K562 (cell line): ENCODE measurements around the gene SRCIN1. TPM values are rescaled to one million over a fixed set of nuclear protein-coding genes. Genes with fewer than 3 reads are reported as not detected.

Source experiments
- ARID1B ChIP-seq: fragments of 450-650 bp; IDR thresholded peaks from 2 replicates; pipeline ENCODE4 v1.6.1; 2016; ENCODE audit warnings: antibody characterized with exemption, mild to moderate bottlenecking, inconsistent platforms
- CBX5 ChIP-seq: IDR thresholded peaks from 2 replicates; pipeline ENCODE4 v1.6.1; 2014; ENCODE audit warnings: low read depth, borderline replicate concordance
- FOXK2 ChIP-seq, 2 experiments: fragments of 450-650 bp; IDR thresholded peaks in 1 of 2; conservative IDR thresholded peaks in 1 of 2; 2 replicates each; pipeline ENCODE4 v1.6.1; 2016; ENCODE audit warnings: low read depth in 2 of 2, mild to moderate bottlenecking in 1 of 2
- HNRNPLL ChIP-seq: fragments of 200-400 bp; formaldehyde crosslinking; IDR thresholded peaks from 2 replicates; pipeline ENCODE4 v1.6.1; 2017; ENCODE audit warnings: low read length, low read depth, mild to moderate bottlenecking; ENCODE audit not compliant: poor library complexity, severe bottlenecking
- KDM1A ChIP-seq, 2 experiments: fragments of 450-650 bp; IDR thresholded peaks; 2 replicates each; pipeline ENCODE4 v1.6.1; 2016; ENCODE audit warnings: mild to moderate bottlenecking in 2 of 2
- MBD2 ChIP-seq: sonication (generic); IDR thresholded peaks from 2 replicates; pipeline ENCODE4 v1.6.1; 2016; ENCODE audit warnings: low read depth, borderline replicate concordance
- NBN ChIP-seq: fragments of 450-650 bp; IDR thresholded peaks from 2 replicates; pipeline ENCODE4 v1.6.1; 2016; ENCODE audit warnings: low read depth, mild to moderate bottlenecking
- POLR2A ChIP-seq: fragments of 450-650 bp; conservative IDR thresholded peaks from 2 replicates; pipeline ENCODE4 v1.6.1; 2016
- PPARD ChIP-seq: fragments of 250-450 bp; sonication (Bioruptor Pico); IDR thresholded peaks from 2 replicates; pipeline ENCODE4 v1.8.0; 2022; ENCODE audit warnings: inconsistent platforms, mild to moderate bottlenecking, moderate library complexity
- SMARCC2 ChIP-seq: fragments of 450-650 bp; IDR thresholded peaks from 2 replicates; pipeline ENCODE4 v1.6.1; 2017; ENCODE audit warnings: antibody characterized with exemption, moderate library complexity, mild to moderate bottlenecking, low read depth
- TFAM ChIP-seq: fragments of 250-450 bp; sonication (Bioruptor Pico); conservative IDR thresholded peaks from 2 replicates; pipeline ENCODE4 v1.5.0; 2021; ENCODE audit warnings: mild to moderate bottlenecking, moderate library complexity
- ZBTB8A ChIP-seq: fragments of 450-650 bp; IDR thresholded peaks from 2 replicates; pipeline ENCODE4 v1.6.1; 2018; ENCODE audit warnings: mild to moderate bottlenecking, moderate library complexity; ENCODE audit not compliant: partially characterized antibody
- ZNF785 ChIP-seq: fragments of 250-450 bp; sonication (Bioruptor Pico); IDR thresholded peaks from 2 replicates; pipeline ENCODE4 v1.4.0; 2020; ENCODE audit warnings: mild to moderate bottlenecking
- polyA plus RNA-seq, 8 experiments: library from polyadenylated mRNA; depleted of rRNA in 4 of 8; stranded (reverse) in 5 of 8; unstranded in 3 of 8; fragments of >200 nt; fragmentation: Nextera tagmentation in 2 of 8; fragmentation: Illumina TruSeq in 1 of 8; extraction: Ambion mirVana in 2 of 8; extraction: Trizol in 1 of 8; gene quantifications; 2 replicates each; pipeline versions ENCODE4 v1.2.1 to v1.2.3, GENCODE V29; 2011 to 2014; ENCODE audit warnings: inconsistent platforms in 1 of 8, missing spikeins in 1 of 8
- total RNA-seq, 7 experiments: library from RNA; depleted of rRNA in 6 of 7; stranded (reverse); fragments of >200 nt in 6 of 7; fragmentation: Illumina TruSeq in 2 of 7; extraction: Trizol in 2 of 7; gene quantifications; 2 replicates each; pipeline versions ENCODE4 v1.2.1 to v1.2.3, GENCODE V29; 2011 to 2021; ENCODE audit warnings: low replicate concordance in 1 of 7
- TF ChIP-seq, protein P1 (sequence below): fragments of 250-450 bp; sonication (Bioruptor Pico); IDR thresholded peaks from 2 replicates; pipeline ENCODE4 v1.8.0; 2021; ENCODE audit warnings: moderate library complexity, mild to moderate bottlenecking, inconsistent platforms
- TF ChIP-seq, protein P2 (sequence below): IDR thresholded peaks from 2 replicates; pipeline ENCODE4 v1.6.1; 2011; ENCODE audit not compliant: insufficient read length; ENCODE audit errors: extremely low read depth
- TF ChIP-seq, protein P3 (sequence below): fragments of 250-450 bp; sonication (Bioruptor Pico); IDR thresholded peaks from 2 replicates; pipeline ENCODE4 v1.5.0; 2021; ENCODE audit warnings: mild to moderate bottlenecking, moderate library complexity
- TF ChIP-seq, protein P4 (sequence below): fragments of 250-450 bp; sonication (Bioruptor Pico); IDR thresholded peaks from 2 replicates; pipeline ENCODE4 v1.9.0; 2021; ENCODE audit warnings: mild to moderate bottlenecking, inconsistent platforms

The SRCIN1 gene
- total and polyA plus RNA-seq, 9 of the 15 experiments (the other 6 are each of a cell fraction or from before 2014, with no cell fraction given) = 0.09 to 0.33 (median 0.13) TPM; not detected in 6

DNA sequence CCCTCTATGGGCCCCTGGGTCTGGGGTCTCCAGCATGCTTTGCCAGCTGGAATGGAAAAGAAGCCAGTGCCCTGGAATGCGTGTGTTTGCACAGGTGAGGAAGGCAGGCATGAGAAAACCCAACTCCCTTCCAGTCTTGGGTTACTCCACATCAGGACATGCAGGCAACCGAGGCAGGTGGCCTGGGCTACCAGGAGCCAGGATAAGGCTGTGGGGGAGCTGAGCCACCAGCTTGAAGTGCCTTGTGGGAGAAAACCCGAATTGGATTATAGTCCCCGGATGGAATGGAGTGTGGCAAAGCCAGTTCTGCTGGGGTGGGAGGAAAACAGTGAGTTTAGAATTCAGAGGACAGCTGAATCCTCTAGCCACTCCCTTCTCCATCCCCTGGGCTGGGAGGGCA lies 7.2 kb downstream of the SRCIN1 start (continued):
- TF ChIP-seq, protein P1, sequence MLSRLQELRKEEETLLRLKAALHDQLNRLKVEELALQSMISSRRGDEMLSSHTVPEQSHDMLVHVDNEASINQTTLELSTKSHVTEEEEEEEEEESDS (CRISPR knock-in tag) = no peak
- TF ChIP-seq, protein P2, sequence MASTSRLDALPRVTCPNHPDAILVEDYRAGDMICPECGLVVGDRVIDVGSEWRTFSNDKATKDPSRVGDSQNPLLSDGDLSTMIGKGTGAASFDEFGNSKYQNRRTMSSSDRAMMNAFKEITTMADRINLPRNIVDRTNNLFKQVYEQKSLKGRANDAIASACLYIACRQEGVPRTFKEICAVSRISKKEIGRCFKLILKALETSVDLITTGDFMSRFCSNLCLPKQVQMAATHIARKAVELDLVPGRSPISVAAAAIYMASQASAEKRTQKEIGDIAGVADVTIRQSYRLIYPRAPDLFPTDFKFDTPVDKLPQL = no peak
- TF ChIP-seq HNRNPLL = no peak
- TF ChIP-seq POLR2A = no peak
- no peak for TF ChIP-seq ZBTB8A
- TF ChIP-seq FOXK2 (conservative IDR thresholded peaks at IDR 0.05 in 1 of 2, IDR thresholded peaks at IDR 0.05 in 1 of 2; ENCODE audit: low read depth in 2 of 2) = peak in 1 of 2 experiments; percentile 12; a peak in 2 of 4 replicates
- no peak for TF ChIP-seq NBN
- peak; percentile 24; the same call in 1 of the 2 replicates for TF ChIP-seq ARID1B
- TF ChIP-seq PPARD (CRISPR knock-in tag) = no peak
- no peak for TF ChIP-seq KDM1A (IDR thresholded peaks at IDR 0.05)
- TF ChIP-seq, protein P3, sequence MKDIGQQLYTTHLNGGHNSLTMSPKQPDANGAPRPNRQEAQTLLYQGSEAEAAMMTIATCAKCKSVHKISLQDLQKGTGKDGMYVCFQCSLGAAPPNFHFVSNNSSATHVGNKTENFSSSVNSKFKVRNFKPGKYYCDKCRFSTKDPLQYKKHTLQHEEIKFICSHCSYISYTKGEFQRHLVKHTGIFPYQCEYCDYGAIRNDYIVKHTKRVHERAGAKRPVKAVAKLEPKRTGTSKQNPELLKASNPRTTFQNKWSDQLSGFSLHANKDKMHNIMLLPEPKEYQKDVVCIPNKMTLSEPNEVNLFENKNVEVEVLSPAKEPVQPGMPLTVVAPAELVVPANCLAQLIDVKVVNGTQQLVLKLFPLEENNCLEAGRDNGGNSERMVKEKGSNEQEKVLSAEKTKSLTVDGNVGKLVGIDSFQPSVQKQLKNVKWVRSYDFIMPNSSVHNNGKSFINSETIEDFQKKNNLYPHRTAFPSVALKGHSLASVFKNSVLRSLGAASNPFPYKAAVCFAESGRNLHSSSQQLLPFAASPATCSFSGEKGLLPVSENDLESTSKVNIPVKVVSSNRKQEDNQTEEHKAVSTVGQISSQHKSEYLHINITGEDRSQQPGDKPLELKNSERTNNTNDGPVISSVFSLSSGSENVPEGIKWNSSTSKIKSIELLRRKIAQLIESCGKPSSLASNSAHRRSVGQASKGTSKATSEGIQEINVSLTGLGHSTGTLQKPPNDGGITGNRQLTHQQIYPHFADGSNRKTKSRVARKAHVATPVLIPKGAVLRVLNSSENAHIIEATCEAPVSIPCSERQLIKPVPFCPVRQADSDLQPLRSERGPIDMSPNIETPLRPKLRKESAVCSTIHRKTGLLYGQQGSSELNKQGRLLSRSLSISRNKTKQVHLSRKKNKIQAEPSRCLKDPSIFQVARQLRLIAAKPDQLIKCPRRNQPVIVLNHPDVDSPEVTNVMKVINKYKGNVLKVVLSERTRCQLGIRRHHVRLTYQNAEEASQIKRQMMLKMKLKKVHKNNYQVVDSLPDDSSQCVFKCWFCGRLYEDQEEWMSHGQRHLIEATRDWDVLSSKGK (CRISPR knock-in tag) = no peak
- TF ChIP-seq TFAM (CRISPR knock-in tag) = no peak
- TF ChIP-seq, protein P4, sequence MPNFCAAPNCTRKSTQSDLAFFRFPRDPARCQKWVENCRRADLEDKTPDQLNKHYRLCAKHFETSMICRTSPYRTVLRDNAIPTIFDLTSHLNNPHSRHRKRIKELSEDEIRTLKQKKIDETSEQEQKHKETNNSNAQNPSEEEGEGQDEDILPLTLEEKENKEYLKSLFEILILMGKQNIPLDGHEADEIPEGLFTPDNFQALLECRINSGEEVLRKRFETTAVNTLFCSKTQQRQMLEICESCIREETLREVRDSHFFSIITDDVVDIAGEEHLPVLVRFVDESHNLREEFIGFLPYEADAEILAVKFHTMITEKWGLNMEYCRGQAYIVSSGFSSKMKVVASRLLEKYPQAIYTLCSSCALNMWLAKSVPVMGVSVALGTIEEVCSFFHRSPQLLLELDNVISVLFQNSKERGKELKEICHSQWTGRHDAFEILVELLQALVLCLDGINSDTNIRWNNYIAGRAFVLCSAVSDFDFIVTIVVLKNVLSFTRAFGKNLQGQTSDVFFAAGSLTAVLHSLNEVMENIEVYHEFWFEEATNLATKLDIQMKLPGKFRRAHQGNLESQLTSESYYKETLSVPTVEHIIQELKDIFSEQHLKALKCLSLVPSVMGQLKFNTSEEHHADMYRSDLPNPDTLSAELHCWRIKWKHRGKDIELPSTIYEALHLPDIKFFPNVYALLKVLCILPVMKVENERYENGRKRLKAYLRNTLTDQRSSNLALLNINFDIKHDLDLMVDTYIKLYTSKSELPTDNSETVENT (CRISPR knock-in tag) = no peak
- TF ChIP-seq ZNF785 (CRISPR knock-in tag) = no peak
- no peak for TF ChIP-seq SMARCC2
- TF ChIP-seq CBX5 = no peak
- no peak for TF ChIP-seq MBD2
